Upper lobe of left lung (tissue), 6 donors: Measurements from ENCODE around the gene BIVM. TPM values are rescaled to one million over a fixed set of nuclear protein-coding genes. Genes with fewer than 3 reads are reported as not detected.

Experiments
- ATAC-seq, 2 donors: fragments of 200-7000 bp; cut with Tn5 transposase; one replicate each; pipeline ENCODE4 v1.9.1; 2022; ENCODE audit warnings: mild to moderate bottlenecking in 2 of 2, moderate library complexity in 2 of 2; ENCODE audit not compliant: low FRiP score in 2 of 2
- DNase-seq, 2 donors: peaks; one replicate each; pipeline ENCODE4 v3.0.0-alpha.2; 2019 to 2020
- H3K27ac ChIP-seq, 4 donors: fragments of 200-600 bp; sonication (generic); one replicate each; pipeline ENCODE4 v1.5.1; 2016 to 2019
- H3K27me3 ChIP-seq, 4 donors: fragments of 200-600 bp; sonication (generic); one replicate each; pipeline ENCODE4 v1.5.1; 2017 to 2019
- H3K36me3 ChIP-seq, 4 donors: fragments of 200-600 bp; sonication (generic); one replicate each; pipeline ENCODE4 v1.5.1; 2016 to 2019
- H3K4me1 ChIP-seq, 4 donors: fragments of 200-600 bp; sonication (generic); one replicate each; pipeline ENCODE4 v1.5.1; 2018 to 2019
- H3K4me3 ChIP-seq, 4 donors: fragments of 200-600 bp; sonication (generic); one replicate each; pipeline ENCODE4 v1.5.1; 2017 to 2019; ENCODE audit warnings: mild to moderate bottlenecking in 2 of 4, moderate library complexity in 1 of 4
- H3K9me3 ChIP-seq, 4 donors: fragments of 200-600 bp; sonication (generic); one replicate each; pipeline ENCODE4 v1.5.1; 2018 to 2019
- CTCF ChIP-seq, 6 experiments: fragments of 450-650 bp in 4 of 6; fragments of 200-600 bp in 2 of 6; sonication (generic) in 2 of 6; IDR thresholded peaks; one replicate each; pipeline ENCODE4 v1.5.1; 2016 to 2019; ENCODE audit warnings: antibody characterized with exemption in 6 of 6
- EP300 ChIP-seq, 4 donors: sonication (generic); formaldehyde crosslinking; IDR thresholded peaks; one replicate each; pipeline ENCODE4 v1.5.1; 2017; ENCODE audit warnings: antibody characterized with exemption in 4 of 4, control low read depth in 2 of 4
- POLR2A ChIP-seq, 4 donors: fragments of 450-650 bp; IDR thresholded peaks; one replicate each; pipeline ENCODE4 v1.5.1; 2016 to 2017; ENCODE audit warnings: antibody characterized with exemption in 4 of 4, mild to moderate bottlenecking in 2 of 4
- POLR2AphosphoS5 ChIP-seq, 2 donors: sonication (generic); formaldehyde crosslinking; IDR thresholded peaks; one replicate each; pipeline ENCODE4 v1.5.1; 2017; ENCODE audit warnings: antibody characterized with exemption in 2 of 2
- WGBS, 2 donors: methylation state at CpG; one replicate each; pipeline ENCODE4 v1.1.5; 2017 to 2018; 5-methylcytosine and 5-hydroxymethylcytosine counted together
- total RNA-seq, 6 donors: library from RNA; depleted of rRNA in 4 of 6; stranded (reverse); fragments of >200 nt in 4 of 6; gene quantifications; one replicate each; pipeline versions ENCODE4 v1.1.0 to v1.2.1, GENCODE V29; 2016 to 2021
- donor health status: DM: no; HTN: no; CAD: no; lungs with moderate emphysema.
- donor health status: DM: no; HTN: yes; CAD: no; lungs with severe emphysema.

BIVM gene
- total RNA-seq, 6 donors from 2014 or later: 7.1 to 45.1 (median 15.6) TPM

GRCh38 chr13:102881819-102882686, 83.1 kb downstream of the BIVM start:
- H3K4me3 ChIP-seq: no peak overlapping the region
- ATAC-seq (no peak), DNase-seq (no peak)
- no peaks in the 10 kb centered on the region for H3K4me1 ChIP-seq
- no peaks in the 10 kb centered on the region for H3K27me3 ChIP-seq
- WGBS, 2 donors: 96 to 97% methylated on average over 4 of the region's 4 CpGs
- no peak for TF ChIP-seq POLR2AphosphoS5 (IDR thresholded peaks at IDR 0.05)
- no peak for TF ChIP-seq CTCF (IDR thresholded peaks at IDR 0.05)
- TF ChIP-seq POLR2A (IDR thresholded peaks at IDR 0.05): no peak
- TF ChIP-seq EP300 (IDR thresholded peaks at IDR 0.05): no peak
- H3K9me3 ChIP-seq: no peaks in the 10 kb centered on the region
- H3K36me3 ChIP-seq: peaks cover 0 to 5% (median 2%) of the 10 kb centered on the region in 4 donors
- no peak overlapping the region for H3K27ac ChIP-seq

Other genes starting within 250 kb of the BIVM start
- gene TPP2, start 202.1 kb upstream of the BIVM start, total RNA-seq: 10 to 100 TPM; 30.8 to 69.1 (median 41.2) TPM
- gene METTL21C, start 104.1 kb upstream of the BIVM start, total RNA-seq: not detected
- gene TEX30, start 25.3 kb upstream of the BIVM start, total RNA-seq: 1 to 10 TPM in 5 of 6 donors, under 1 TPM in 1; 1.00 to 7.8 (median 6.2) TPM
- gene POGLUT2, start 143 bp upstream of the BIVM start, total RNA-seq: 1 to 10 TPM; 1.6 to 8.4 (median 3.8) TPM
- 100 to 1,000 TPM in 1 of 6 donors, 10 to 100 TPM in 5; 39.1 to 138 (median 47.4) TPM for gene ERCC5, start 46.9 kb downstream of the BIVM start, total RNA-seq